ENCODE results near the gene FADS6.

DNA sequence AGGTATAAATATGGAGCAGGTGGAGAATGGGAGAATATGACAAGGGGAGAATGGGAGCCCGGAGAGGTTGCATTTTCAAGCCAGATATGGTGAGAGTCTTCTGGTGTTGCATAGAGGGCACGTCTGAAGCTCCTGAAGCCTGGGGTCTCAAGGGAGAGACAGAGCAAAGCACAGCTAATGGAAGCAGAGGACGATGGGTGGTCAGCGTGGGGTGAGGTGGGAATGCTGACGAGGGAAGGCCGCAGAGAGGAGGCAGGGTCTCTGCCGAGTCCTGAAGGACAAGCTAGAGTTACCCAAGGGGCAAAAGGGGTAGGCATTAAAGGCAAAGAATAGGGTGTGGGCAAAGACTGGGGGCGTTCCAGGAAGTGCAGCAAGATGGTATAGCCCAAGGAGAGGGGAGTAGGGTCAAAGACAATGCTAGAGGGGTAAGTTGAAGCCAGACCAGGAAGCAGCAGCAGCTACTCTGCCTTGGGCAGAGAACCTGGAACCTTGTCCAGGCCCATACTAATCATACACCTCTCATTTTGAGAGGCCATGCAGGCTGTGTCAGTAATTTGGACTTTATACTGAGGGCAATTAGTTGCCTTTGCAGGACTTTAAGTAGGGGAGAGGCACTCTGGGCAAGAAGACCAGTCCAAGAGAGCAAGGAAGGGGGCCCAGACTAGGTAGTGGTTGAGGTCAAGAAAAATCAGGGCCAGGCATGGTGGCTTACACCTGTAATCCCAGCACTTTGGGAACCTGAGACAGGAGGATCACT is 44.9 kb upstream of the FADS6 start:
- TF ChIP-seq, protein P1, sequence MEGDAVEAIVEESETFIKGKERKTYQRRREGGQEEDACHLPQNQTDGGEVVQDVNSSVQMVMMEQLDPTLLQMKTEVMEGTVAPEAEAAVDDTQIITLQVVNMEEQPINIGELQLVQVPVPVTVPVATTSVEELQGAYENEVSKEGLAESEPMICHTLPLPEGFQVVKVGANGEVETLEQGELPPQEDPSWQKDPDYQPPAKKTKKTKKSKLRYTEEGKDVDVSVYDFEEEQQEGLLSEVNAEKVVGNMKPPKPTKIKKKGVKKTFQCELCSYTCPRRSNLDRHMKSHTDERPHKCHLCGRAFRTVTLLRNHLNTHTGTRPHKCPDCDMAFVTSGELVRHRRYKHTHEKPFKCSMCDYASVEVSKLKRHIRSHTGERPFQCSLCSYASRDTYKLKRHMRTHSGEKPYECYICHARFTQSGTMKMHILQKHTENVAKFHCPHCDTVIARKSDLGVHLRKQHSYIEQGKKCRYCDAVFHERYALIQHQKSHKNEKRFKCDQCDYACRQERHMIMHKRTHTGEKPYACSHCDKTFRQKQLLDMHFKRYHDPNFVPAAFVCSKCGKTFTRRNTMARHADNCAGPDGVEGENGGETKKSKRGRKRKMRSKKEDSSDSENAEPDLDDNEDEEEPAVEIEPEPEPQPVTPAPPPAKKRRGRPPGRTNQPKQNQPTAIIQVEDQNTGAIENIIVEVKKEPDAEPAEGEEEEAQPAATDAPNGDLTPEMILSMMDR (IDR thresholded peaks at IDR 0.05; ENCODE audit: low read depth, low read length): no peak
- no peak for TF ChIP-seq EZH2phosphoT487 (IDR thresholded peaks at IDR 0.05; ENCODE audit: low read depth)
